Left colon (tissue), 2 donors: ENCODE data around the gene KIAA1671. TPM values are rescaled to one million over a fixed set of nuclear protein-coding genes. Genes with fewer than 3 reads are reported as not detected.
"Not testable (repeated sequence)": the region's sequence is repeated elsewhere in the genome, so short reads cannot be mapped to it uniquely, and the experiment has no call there.

Experiments used
- ATAC-seq: fragments of 200-7000 bp; cut with Tn5 transposase; one replicate; pipeline ENCODE4 v1.9.1; 2020; ENCODE audit warnings: mild to moderate bottlenecking, moderate library complexity
- DNase-seq, 2 donors: peaks; one replicate each; pipeline ENCODE4 v3.0.0-alpha.2; 2020
- intact Hi-C, 2 donors: fragments of 100-400 bp; cut with DNase I in 1 of 2; cut with micrococcal nuclease in 1 of 2; formaldehyde crosslinking; loops; one replicate each; pipeline versions ENCODE4 v1.11.2 to v1.14.0; 2022; cut with DNase I, micrococcal nuclease
- total RNA-seq, 2 donors: library from RNA; stranded (reverse); fragmentation: NEBNext Ultra II Directional; extraction: Animal tissue kit (Norgen Biotek cat#: 25700); gene quantifications; one replicate each; pipeline ENCODE4 v1.2.1, GENCODE V29; 2021
- donor health status: DM: no; HTN: no; CAD: no.
- donor health status: DM: yes; HTN: yes; CAD: no.

Gene KIAA1671
- total RNA-seq, 2 donors from 2014 or later = 100 to 106 TPM

DNA sequence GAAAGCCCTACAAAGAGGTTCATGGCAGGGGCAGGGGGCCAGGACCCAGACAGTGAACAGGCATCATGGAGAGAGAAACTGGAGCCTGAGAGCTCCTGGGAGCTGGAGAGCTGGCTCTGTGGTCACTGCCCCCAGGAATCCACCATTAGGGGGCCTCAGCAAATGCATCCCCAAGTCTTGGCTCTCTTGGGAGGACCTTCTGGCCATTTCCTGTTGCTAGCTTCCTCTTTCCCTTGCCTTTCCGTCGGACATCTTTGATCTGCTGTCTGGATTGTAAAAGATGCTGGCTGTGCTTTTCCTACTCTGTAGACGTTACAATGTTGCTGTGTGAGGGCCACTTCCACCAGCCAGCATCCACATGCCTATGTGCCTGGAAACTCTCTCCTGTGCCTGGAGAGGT lies 259.8 kb downstream of the KIAA1671 start:
- intact Hi-C loops = no loop called here
- DNase-seq (no peak), ATAC-seq (no peak)

GRCh38 chr22:25213221-25213620 lies 260.7 kb downstream of the KIAA1671 start:
- no peak for DNase-seq
- intact Hi-C loops = no loop called here
- ATAC-seq = no peak

- ATAC-seq = no peak
- no peak for DNase-seq
- intact Hi-C loops = no loop called here
Observed at GRCh38 chr22:25216230-25216629, 263.7 kb downstream of the KIAA1671 start.

DNA sequence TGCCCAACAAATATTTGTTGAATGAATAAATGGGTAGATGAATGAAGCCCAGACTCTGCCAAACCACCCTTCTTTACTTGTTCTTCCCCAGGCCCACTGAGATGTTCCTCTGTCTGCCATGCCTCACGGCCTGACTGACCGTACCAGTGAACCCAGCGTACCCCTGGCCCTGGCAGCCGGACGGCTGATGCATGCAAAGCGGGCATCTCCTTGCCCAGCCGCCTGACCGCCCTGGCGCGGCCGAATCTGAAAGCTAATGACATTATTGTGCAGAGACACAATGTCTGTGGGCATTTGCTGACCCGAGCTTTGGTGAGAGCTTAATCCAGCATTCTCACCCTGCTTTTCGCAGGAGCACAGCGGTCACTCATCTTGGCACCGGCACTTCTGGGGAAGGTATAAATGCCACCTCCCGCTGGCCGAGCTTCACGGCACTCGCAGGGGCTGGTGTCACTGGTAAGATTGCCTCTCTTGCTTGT lies 266.7 kb downstream of the KIAA1671 start, which contains the start of gene CRYBB2:
TSS of gene CRYBB2 (plus strand) at position 429 of the 479 bp plus-strand sequence. CDS start 1,791 bp downstream, outside the sequence.
- intact Hi-C loops = no loop called here
- ATAC-seq (no peak), DNase-seq (no peak)

- intact Hi-C loops = no loop called here
- no peak for ATAC-seq
- no peak for DNase-seq
Observed at GRCh38 chr22:25219948-25220442, 267.5 kb downstream of the KIAA1671 start.

- intact Hi-C loops = no loop called here
- no peak for DNase-seq
- peak; percentile 52 for ATAC-seq
Observed at GRCh38 chr22:25221790-25222189, 269.3 kb downstream of the KIAA1671 start.

DNA sequence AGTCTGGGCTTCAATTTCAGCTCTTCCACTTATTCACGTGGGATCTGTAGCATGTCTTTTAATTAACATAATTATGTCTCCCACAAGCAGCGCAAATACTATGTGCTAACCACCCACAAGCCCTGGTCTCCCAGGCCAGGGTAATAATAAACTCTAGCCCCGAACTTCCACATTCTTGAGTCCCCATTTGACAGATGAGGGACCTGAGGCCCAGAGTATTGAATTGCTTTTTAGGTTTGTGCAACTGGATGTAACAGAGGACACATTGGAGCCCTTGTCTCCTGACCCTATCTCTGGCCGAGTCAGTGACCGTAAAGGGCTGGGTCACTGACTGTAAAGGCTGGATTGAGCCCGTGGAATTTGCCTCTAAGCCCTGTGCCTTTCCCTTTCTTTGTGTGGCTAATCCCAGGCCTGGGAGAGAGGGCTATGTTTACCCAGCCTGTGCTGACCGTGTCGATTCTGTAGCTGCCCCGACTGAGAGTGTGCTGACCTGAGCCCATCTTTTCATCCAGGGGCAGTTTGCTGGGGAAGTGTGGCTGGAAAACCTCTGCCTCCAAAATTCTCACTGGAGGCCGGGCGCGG lies 270.8 kb downstream of the KIAA1671 start:
- DNase-seq = no peak
- intact Hi-C loops = no loop called here
- ATAC-seq = no peak

DNA sequence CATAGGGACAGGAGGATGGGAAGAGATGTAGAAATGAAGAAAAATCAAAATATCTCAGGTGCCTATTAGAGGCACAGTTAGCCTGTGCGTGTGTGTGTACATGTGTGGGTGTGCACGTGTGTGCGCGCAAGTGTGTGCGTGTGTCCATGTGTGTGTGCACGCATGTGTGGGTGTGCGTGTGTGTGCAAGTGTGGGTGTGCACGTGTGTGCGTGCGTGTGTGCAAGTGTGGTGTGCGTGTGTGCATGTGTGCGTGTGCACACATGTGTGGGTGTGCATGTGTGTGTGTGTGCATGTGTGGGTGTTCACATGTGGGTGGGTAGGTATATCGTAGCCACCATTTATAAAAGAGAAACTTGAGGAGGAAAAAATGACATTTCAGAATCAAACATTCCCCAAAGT lies 276.3 kb downstream of the KIAA1671 start:
- DNase-seq (no peak), ATAC-seq (no peak)
- intact Hi-C loops = no loop called here

DNA sequence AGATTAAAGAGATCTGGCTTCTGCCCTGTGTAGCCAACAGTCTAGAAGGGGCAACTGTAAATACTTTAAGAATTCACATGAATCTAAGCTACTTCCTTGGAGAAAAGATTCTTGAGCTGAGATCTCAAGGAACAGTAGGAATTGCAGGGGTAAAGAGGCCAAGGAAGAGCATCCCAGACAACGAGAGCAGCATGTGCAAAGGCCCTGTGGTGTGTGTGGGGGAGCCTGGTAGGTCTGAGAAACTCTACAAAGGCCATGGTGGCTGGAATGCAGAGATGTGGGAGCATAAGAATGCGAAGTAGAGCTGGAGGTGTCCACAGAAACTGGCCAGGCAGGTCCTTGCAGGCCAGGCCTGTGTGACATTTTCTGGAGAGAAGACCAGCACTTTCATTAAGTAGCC lies 278.2 kb downstream of the KIAA1671 start:
- ATAC-seq, DNase-seq, intact Hi-C loops: not testable (repeated sequence)

DNA sequence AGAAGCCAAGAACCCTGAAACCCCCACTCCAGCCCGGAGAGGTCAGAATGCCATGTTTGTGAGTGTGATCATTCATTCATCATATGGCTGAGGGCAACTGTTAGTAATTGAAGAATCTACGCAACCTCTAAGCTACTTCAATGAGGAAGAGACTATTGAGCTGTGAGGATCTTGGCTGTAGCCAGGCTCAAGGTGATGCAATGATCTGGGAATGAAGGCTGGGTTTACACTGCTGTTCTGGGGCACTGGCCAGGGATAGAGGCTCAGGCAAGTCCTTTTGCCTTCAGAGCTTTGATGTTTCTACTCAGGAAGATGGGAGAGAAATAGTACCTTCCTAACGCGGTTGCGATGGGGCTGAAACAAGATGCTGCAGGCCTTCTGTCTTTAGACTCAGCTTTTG lies 279.8 kb downstream of the KIAA1671 start:
- intact Hi-C loops = no loop called here
- DNase-seq (no peak), ATAC-seq (no peak)

DNA sequence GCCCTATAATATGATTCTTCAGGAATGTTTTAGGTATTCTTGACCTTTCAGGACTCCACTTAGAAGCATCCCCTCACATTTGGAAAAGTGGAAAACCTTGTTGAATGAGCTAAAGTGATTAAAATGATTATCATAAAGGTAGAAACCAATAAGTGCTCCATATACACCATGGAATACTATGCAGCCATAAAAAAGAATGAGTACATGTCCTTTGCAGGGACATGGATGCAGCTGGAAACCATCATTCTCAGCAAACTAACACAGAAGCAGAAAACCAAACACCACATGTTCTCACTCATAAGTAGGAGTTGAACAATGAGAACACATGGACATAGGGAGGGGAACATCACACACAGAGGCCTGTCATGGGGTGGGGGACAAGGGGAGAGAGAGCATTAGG lies 281.2 kb downstream of the KIAA1671 start:
- intact Hi-C loops, ATAC-seq, DNase-seq: not testable (repeated sequence)

DNA sequence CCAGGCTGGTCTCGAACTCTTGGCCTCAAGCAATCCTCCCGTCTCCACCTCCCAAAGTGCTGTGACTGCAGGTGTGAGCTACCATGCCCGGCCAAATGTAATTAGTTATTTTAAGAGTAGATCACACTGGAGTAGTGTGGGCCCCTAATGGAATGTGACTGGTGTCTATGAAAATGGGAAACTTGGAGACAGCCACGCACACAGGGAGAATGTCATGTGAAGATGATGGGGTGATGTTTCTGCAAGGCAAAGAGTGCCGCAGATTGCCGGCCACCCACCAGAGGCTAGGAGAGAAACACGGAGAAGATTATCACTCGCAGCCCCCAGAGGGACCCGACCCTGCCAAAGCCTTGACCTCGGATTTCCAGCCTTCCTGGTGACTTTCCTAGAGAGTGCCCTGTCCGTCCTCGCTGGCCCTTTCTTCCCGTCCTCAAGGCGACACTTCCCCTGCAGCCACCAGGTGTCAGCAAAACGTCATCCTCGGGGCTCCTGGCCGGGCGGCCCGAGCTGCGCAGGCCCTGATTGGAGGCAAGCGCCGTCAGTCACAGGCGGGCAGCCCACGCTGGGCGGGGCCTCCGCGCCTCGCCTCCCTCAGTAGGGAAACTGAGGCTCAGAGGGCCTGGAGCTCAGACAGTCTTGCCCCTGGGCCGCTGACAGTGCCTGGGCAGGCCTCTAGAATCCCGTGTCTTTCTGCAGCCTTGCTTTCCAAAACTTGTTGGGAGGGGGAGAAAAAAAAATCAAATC lies 283.2 kb downstream of the KIAA1671 start:
- ATAC-seq (peak; percentile 100), DNase-seq (peak; percentile 69 to 84)

GRCh38 chr22:25236417-25236816 lies 283.9 kb downstream of the KIAA1671 start:
- DNase-seq = no peak
- intact Hi-C loops = no loop called here
- ATAC-seq = no peak

More for the DNA sequence above, 283.2 kb downstream of the KIAA1671 start:
- intact Hi-C loops = no loop called here

DNA sequence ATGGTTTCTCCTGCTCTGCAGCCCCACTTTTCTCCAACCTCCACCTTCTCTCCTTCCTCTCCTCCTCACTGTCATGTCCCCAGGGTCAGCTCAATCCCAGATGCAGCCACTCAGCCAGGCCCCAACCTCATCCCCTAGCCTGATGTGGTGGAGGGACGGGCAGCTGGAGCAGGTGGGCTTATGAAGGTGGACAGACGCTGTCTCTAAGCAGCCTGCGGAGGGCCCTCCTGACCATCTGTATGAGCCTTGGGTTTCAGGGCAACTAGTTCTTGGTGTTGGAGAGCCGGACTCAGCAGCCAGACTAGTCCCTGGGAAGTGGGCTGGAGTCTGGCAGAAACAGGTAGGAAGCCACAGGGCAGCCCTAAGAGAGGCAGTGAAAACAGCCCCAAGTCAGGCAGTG lies 285.0 kb downstream of the KIAA1671 start:
- DNase-seq = no peak
- intact Hi-C loops = no loop called here
- ATAC-seq = no peak

DNA sequence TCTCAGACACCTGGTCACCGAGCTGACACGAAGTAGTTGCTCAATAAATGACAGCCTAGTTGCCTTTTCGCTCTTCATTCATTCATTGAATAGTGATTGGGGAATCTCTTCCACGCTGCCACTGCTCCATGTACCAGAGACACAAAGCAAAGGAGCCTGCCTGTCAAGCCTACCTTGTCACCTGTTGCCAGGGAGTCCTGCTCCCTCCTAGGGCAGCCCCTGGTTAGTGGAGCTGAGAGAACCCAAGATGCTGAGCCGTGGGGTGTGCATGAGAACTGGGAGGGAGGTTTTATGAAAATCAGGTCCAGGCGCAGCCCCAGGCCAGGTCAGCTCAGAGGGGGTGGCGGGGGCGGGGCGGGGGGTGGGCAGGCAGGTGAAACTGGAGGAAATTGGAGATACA lies 285.5 kb downstream of the KIAA1671 start:
- DNase-seq, ATAC-seq, intact Hi-C loops: not testable (repeated sequence)

Other genes with a start within 250 kb of the KIAA1671 start
- not detected for gene PIWIL3, start 178.0 kb upstream of the KIAA1671 start, total RNA-seq
- 1 to 10 TPM; 2.1 to 4.1 TPM for gene SGSM1, start 146.5 kb upstream of the KIAA1671 start, total RNA-seq
- under 1 TPM in 1 of 2 donors, not detected in 1; 0.42 TPM for gene LHFPL7, start 6.0 kb upstream of the KIAA1671 start, total RNA-seq
- gene CRYBB3, start 247.1 kb downstream of the KIAA1671 start, total RNA-seq = 1 to 10 TPM in 1 of 2 donors, under 1 TPM in 1; 0.70 to 2.1 TPM